PC-3 (cell line): Measurements from ENCODE around the gene GTF2F2. TPM values are rescaled to one million over a fixed set of nuclear protein-coding genes. Genes with fewer than 3 reads are reported as not detected.
A peak's percentile ranks its signal among the peaks of the same experiment; 100 is the strongest.

Source experiments
- ATAC-seq: fragments of 200-7000 bp; cut with Tn5 transposase; 2 replicates; pipeline ENCODE4 v1.9.1; 2020; ENCODE audit warnings: mild to moderate bottlenecking, moderate library complexity
- BruUV-seq: library from RNA; stranded (reverse); fragments of 400-500 nt; replicated peaks from 2 replicates; lab custom pipeline; 2021; lab: Mats Ljungman, UMichigan
- CTCF ChIA-PET: fragments of 300-600 bp; sonication (Branson Sonifier 250); formaldehyde crosslinking; loops from one replicate; lab custom pipeline; 2022; ENCODE audit warnings: antibody characterized with exemption; lab: Charles Lee
- POLR2A ChIA-PET: fragments of 300-600 bp; sonication (Branson Sonifier 250); formaldehyde crosslinking; loops from one replicate; lab custom pipeline; 2022; ENCODE audit warnings: antibody characterized with exemption; ENCODE audit not compliant: unreplicated experiment; lab: Charles Lee
- DNase-seq: peaks from one replicate; pipeline ENCODE4 v3.0.0-alpha.2; 2015
- H2AFZ ChIP-seq: fragments of 300-600 bp; sonication (generic); 2 replicates; pipeline ENCODE4 v1.6.0; 2016; ENCODE audit warnings: antibody characterized with exemption, low read length
- H3F3A ChIP-seq: fragments of 300-600 bp; sonication (generic); one replicate; pipeline ENCODE4 v1.6.0; 2017; ENCODE audit warnings: antibody characterized with exemption, low read length, control low read depth, mild to moderate bottlenecking; ENCODE audit not compliant: unreplicated experiment
- H3K27ac ChIP-seq: fragments of 300-600 bp; sonication (generic); 2 replicates; pipeline ENCODE4 v1.5.1; 2016; ENCODE audit warnings: mild to moderate bottlenecking, low read length
- H3K27me3 ChIP-seq: fragments of 300-600 bp; sonication (generic); 2 replicates; pipeline ENCODE4 v1.6.1; 2016; ENCODE audit warnings: low read length, mixed read lengths
- H3K36me3 ChIP-seq: fragments of 300-600 bp; sonication (generic); 2 replicates; pipeline ENCODE4 v1.6.1; 2016; ENCODE audit warnings: low read depth, mixed run types, low read length, mixed read lengths
- H3K4me1 ChIP-seq: fragments of 300-600 bp; sonication (generic); 2 replicates; pipeline ENCODE4 v1.5.1; 2016; ENCODE audit warnings: low read length; ENCODE audit not compliant: insufficient read depth
- H3K4me2 ChIP-seq: fragments of 300-600 bp; sonication (generic); 2 replicates; pipeline ENCODE4 v1.6.0; 2016; ENCODE audit warnings: low read length
- H3K4me3 ChIP-seq: fragments of 300-600 bp; sonication (generic); 2 replicates; pipeline ENCODE4 v1.5.1; 2016; ENCODE audit warnings: mild to moderate bottlenecking, low read length, mixed read lengths
- H3K79me2 ChIP-seq: fragments of 300-600 bp; sonication (generic); 2 replicates; pipeline ENCODE4 v1.6.1; 2017; ENCODE audit warnings: low read length, mixed read lengths
- H3K9ac ChIP-seq: fragments of 300-600 bp; sonication (generic); 2 replicates; pipeline ENCODE4 v1.6.0; 2016; ENCODE audit warnings: mild to moderate bottlenecking, low read length
- H3K9me2 ChIP-seq: fragments of 300-600 bp; sonication (generic); replicated peaks from 2 replicates; pipeline ENCODE4 v1.6.1; 2016; ENCODE audit warnings: mixed run types, low read length, mixed read lengths
- H3K9me3 ChIP-seq: fragments of 300-600 bp; sonication (generic); 2 replicates; pipeline ENCODE4 v1.6.1; 2016; ENCODE audit warnings: low read length, mixed read lengths
- H4K20me1 ChIP-seq: fragments of 300-600 bp; sonication (generic); 2 replicates; pipeline ENCODE4 v1.6.1; 2016; ENCODE audit warnings: low read length, mixed read lengths
- EZH2 ChIP-seq: fragments of 300-600 bp; sonication (generic); IDR thresholded peaks from one replicate; pipeline ENCODE4 v1.6.1; 2017; ENCODE audit warnings: antibody characterized with exemption, mild to moderate bottlenecking, low read length; ENCODE audit not compliant: unreplicated experiment
- EZH2phosphoT487 ChIP-seq: fragments of 300-600 bp; sonication (generic); IDR thresholded peaks from 2 replicates; pipeline ENCODE4 v1.6.1; 2018; ENCODE audit warnings: mild to moderate bottlenecking, antibody characterized with exemption, low read length, borderline replicate concordance
- intact Hi-C: fragments of 100-400 bp; cut with micrococcal nuclease; formaldehyde crosslinking; loops from 2 replicates; pipeline ENCODE4 v1.9.0; 2023
- total RNA-seq: library from RNA; depleted of rRNA; stranded (reverse); fragments of >200 nt; gene quantifications from 2 replicates; pipeline ENCODE4 v1.2.3, GENCODE V29; 2014
- TF ChIP-seq, protein P1 (sequence below): fragments of 300-600 bp; sonication (generic); conservative IDR thresholded peaks from 2 replicates; pipeline ENCODE4 v1.5.1; 2017; ENCODE audit warnings: antibody characterized with exemption, low read depth, mild to moderate bottlenecking, low read length

The GTF2F2 gene
- total RNA-seq, 1 experiment from 2014 or later: 28.3 TPM

DNA sequence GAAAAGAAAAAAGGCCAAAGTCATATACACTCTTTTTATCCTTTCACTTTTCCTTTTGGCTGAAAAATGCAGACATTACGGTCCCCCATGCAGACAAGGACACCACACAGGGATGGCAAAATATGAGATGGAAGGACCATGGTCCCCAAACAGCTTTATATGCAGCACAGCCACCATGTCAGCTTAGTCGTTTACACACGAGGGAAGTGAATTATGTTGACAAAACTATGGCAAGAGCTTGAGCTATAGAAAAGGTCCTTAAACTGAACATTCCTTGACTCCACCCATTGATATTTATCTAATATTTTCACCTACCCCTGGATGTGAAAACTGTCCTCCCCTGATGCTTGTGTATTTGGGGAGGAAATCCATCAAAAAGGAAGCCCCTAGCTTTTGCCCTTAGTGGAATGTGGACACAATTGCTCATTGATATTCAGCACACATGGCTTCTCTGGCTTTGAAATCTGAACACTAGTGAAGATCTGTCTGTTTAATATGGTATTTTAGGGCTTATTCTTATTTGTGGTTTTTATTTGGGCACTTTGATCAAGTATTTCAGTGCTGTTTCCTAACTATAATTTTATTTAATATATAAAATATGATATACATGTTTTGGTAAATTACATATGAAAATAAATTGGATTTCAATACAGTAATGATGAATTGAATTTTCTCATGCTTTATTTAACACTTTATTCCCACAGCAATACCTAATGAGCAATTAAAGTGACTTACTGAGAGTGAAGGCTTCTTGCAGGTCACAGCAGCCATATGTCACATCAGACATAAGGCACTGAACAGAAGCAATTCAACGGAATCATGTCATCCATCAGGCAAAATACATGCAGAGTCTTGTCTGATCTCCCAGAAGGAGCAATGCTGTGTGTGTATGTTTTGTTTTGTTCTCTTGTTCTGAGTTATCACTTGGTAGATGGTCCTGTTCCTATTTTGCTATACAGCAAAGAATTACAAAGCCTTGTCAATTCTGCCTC, 6.8 kb upstream of the GTF2F2 start:
- DNase-seq (no peak), ATAC-seq (no peak)
- Histone ChIP-seq H3K79me2 (no peaks in the 10 kb centered on the region), H3K4me2 (no peak overlapping the region), H3K27ac (no peak overlapping the region), H4K20me1 (no peaks in the 10 kb centered on the region), H3K27me3 (no peaks in the 10 kb centered on the region), H3K36me3 (no peaks in the 10 kb centered on the region), H3K9me3 (no peaks in the 10 kb centered on the region), H2AFZ (no peak overlapping the region), H3F3A (no peaks in the 10 kb centered on the region), H3K4me1 (no peaks in the 10 kb centered on the region), H3K9me2 (no peaks in the 10 kb centered on the region), H3K4me3 (no peak overlapping the region), H3K9ac (no peak overlapping the region)
- BruUV-seq: no TSS peak
- ChIA-PET POLR2A (no interaction called here), CTCF (no interaction called here)
- intact Hi-C loops: no loop called here
- TF ChIP-seq, protein P1, sequence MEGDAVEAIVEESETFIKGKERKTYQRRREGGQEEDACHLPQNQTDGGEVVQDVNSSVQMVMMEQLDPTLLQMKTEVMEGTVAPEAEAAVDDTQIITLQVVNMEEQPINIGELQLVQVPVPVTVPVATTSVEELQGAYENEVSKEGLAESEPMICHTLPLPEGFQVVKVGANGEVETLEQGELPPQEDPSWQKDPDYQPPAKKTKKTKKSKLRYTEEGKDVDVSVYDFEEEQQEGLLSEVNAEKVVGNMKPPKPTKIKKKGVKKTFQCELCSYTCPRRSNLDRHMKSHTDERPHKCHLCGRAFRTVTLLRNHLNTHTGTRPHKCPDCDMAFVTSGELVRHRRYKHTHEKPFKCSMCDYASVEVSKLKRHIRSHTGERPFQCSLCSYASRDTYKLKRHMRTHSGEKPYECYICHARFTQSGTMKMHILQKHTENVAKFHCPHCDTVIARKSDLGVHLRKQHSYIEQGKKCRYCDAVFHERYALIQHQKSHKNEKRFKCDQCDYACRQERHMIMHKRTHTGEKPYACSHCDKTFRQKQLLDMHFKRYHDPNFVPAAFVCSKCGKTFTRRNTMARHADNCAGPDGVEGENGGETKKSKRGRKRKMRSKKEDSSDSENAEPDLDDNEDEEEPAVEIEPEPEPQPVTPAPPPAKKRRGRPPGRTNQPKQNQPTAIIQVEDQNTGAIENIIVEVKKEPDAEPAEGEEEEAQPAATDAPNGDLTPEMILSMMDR: no peak
- TF ChIP-seq EZH2phosphoT487 (no peak), EZH2 (no peak)

DNA sequence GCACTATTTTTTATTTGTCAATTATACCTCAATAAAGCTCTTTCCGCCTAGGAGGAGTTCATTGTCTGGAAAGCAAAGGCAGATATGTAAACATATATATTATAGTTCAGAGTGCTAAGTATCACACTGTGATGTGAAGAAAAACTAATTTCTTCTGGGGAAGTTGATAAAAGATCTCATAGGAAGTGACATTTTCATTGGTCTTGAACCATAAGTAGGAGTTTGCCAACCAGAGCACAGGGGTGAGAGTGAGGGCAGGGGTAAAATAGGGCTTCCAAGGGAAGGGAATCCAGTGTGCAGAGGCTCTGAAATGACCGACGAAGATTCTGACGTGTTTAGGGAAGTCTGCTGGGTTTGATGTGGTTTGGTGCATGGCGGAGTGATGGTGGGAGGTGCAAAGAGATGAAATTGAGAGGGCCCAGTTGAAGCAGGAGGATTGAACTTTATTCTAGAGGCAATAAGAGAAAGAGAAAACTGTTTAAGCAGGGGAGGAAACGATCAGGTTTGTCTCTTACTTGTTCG, 780 bp upstream of the GTF2F2 start:
- no peak for DNase-seq
- intact Hi-C loops: no loop called here
- Histone ChIP-seq H3F3A (no peaks in the 10 kb centered on the region), H3K9me2 (no peaks in the 10 kb centered on the region), H4K20me1 (peaks cover 18% of the 10 kb centered on the region), H3K4me3 (peak overlapping the region; percentile 99), H3K36me3 (no peaks in the 10 kb centered on the region), H3K4me2 (peak overlapping the region; percentile 89), H2AFZ (peak overlapping the region; percentile 98), H3K27me3 (no peaks in the 10 kb centered on the region), H3K4me1 (peaks cover 13% of the 10 kb centered on the region), H3K79me2 (peaks cover 42% of the 10 kb centered on the region), H3K9ac (peak overlapping the region; percentile 98), H3K27ac (no peak overlapping the region), H3K9me3 (no peaks in the 10 kb centered on the region)
- POLR2A ChIA-PET: no interaction called here
- CTCF ChIA-PET: interaction anchor here (0.7 kb wide), 1 partner anchor 635 kb away, joined by 5 read pairs; no protein-coding TSS in a partner anchor
- BruUV-seq: no TSS peak
- TF ChIP-seq EZH2phosphoT487: no peak
- no peak for TF ChIP-seq EZH2
- TF ChIP-seq, protein P1: no peak
- ATAC-seq: no peak
